Limb (tissue), 2 donors: ENCODE data around the gene SFXN3.

Experiments used
- DNase-seq, 2 donors: peaks; one replicate each; pipeline ENCODE4 v3.0.0-alpha.2; 2016; ENCODE audit errors: extremely low spot score in 2 of 2

SFXN3 gene

DNA sequence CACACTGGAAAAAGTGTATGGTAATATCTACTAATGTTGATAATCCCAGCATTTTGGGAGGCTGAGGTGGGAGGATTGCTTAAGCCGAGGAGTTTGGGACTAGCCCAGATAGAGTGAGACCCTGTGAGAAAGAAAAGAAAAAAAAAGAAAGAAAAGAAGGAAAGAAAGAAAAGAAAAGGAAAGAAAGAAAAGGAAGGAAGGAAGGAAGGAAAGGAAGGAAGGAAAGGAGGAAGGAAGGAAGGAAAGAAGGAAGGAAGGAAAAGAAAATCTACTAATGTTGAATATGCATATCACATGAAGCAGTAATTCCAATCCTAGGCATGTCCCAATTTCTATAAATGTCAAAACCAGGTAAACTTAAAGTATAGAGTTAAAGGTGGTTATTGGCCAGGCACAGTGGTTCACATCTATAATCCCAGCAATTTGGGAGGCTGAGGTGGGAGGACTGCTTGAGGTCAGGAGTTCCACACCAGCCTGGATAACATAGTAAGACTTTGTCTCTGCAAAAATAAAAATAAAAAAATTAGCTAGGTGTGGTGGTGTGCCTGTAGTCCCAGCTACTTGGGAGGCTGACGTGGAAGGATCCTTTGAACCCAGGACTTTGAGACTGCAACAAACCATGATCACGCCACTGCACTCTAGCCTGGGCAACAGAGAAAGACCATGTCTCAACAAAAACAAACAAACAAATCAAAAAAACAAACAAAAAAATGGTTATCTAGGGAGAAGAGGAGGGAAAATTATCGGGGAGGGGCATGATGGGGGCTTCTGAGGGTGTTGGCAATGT lies 25.5 kb downstream of the SFXN3 start:
- no peak for DNase-seq

DNA sequence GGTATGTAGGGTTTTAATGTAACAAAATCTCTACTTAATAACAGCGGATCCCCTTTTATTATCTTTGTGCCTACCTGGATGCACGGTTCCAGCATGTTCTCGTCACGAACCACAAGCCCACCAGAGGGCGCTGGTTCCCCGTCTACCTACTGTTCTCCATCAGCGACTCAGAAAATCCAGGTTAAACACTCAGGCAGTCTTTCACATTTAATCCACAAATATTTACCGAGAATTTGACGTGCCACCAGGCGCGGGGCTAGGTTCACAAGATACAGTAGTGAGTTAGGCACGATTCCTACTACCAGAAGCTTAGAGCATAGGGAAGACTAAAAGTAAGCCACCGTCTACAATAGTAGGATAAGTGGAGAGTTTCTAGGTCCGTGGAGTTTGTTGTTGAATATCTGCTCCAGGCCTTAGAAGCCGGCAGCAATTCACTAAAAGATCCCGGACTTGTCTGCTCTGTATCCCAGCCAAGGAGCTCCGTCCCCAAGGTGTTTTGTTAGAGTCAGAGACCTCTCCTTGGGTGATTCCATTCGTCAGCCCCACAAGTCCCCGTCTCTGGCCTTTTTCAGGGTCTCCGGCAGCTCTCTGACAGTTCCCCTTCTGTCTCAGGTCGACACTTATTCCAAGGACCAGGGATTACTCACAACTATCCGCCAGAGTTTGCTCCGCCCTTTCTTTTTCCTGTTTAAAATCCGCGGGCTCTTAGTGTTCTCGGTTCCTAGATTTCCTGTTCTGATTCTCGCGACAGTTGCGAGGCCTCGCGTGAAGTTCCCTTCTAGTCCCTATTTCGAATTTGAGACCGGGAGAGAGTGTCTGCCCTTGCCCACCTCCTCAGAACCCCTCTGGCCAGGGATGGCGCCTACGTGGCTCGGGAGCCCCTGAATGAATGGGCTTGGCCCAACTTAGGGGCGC lies 29.3 kb downstream of the SFXN3 start:
- DNase-seq, result peak; percentile 88 to 96

DNA sequence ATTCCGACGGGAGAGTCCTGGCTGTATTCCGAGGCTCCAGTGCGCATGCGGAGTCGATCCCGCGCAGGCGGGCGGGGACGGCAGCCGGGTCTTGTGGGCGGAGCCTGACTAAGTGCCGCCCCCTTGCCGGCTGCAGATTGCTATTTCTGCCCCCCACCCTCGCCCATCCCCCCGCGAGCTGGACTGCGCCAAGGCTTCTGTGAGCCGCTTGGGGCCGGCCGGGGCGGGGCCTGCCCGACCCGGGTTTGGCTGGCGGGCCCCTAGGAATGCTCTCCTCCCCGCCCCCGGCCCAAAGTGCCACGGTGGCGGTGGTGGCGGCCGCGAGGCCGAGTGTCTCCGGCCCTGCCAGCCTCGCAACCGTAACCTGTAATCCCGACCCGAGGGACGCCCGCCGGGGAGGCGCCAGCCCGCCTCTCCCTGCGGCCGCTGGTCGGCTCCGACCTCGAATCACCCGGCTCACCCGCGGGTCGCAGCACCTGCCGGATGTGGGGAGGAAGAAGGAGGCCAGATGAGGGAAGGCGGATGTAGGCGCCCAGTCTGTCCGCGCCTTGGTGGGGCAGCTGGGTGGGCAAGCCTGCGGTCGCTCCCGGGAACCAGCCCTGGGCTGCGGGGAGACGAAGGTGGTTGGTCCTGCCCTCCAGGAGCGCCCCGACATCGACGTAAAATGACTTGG lies 30.1 kb downstream of the SFXN3 start:
- peak; percentile 94 to 99 for DNase-seq

DNA sequence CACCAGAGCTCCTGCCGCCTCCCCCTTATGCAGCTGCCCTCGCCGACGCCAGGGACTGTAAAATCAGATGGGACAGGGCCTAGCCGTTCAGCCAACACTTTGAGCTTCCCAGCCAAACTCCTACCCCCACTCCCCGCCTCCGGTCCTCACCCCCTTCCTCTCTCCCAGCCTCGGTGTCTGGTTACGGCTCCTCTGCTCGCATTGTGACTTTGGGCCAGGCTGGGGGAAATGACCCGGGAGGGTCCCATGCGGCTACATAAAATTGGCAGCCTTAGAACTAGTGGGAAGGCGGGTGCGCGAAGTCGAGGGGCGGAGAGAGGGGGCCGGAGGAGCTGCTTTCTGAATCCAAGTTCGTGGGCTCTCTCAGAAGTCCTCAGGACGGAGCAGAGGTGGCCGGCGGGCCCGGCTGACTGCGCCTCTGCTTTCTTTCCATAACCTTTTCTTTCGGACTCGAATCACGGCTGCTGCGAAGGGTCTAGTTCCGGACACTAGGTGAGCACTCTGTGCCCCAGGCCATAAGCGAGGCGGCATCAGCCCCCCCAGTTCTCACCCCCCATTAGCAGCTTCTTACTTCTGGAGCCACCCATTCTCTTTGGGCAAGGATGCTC lies 30.7 kb downstream of the SFXN3 start, which contains the start of gene KAZALD1:
Gene KAZALD1, plus strand, starts transcription at position 366 of the 608 bp plus-strand sequence. CDS start 604 bp downstream, outside the sequence.
- DNase-seq, result peak; percentile 85 to 93

DNA sequence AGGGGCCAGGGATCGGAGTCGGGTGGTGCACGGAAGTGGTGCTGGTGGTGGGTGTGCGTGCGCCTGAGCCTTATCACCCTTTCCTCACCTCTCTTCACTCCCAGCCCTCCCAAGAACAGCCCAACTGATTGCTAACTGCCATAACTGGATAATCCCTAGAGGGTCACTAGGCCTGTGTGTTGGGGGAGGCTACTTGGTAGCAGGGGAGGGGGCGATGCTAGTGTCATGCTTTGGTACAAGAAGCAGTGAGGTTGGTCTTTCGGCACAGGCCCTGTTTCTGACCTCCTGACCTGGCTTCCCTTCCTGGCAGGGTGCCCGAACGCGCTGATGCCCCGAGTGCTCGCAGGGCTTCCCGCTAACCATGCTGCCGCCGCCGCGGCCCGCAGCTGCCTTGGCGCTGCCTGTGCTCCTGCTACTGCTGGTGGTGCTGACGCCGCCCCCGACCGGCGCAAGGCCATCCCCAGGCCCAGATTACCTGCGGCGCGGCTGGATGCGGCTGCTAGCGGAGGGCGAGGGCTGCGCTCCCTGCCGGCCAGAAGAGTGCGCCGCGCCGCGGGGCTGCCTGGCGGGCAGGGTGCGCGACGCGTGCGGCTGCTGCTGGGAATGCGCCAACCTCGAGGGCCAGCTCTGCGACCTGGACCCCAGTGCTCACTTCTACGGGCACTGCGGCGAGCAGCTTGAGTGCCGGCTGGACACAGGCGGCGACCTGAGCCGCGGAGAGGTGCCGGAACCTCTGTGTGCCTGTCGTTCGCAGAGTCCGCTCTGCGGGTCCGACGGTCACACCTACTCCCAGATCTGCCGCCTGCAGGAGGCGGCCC lies 31.4 kb downstream of the SFXN3 start:
- peak; percentile 26 to 77 for DNase-seq

DNA sequence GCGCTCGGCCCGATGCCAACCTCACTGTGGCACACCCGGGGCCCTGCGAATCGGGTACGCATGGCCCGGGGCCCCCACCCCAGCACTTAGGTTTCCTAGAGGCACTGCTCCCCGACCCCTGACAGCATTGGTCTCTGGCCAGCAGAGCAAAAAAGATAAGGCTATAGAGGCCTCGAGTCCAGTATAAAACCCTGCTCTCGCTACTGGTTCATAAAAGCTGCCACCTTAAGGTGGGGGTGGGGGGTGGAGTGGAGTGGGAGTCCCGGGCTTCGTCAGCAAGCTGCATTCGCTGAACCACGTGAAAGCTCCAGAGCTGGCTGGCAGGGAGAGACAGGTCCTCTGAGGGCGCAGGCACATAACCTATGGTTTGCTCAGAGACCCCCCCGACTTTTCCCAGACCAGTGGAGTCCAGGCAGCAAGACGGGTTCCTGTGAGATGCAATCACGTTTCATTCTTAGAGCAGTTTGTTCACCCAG lies 32.1 kb downstream of the SFXN3 start:
- no peak for DNase-seq

DNA sequence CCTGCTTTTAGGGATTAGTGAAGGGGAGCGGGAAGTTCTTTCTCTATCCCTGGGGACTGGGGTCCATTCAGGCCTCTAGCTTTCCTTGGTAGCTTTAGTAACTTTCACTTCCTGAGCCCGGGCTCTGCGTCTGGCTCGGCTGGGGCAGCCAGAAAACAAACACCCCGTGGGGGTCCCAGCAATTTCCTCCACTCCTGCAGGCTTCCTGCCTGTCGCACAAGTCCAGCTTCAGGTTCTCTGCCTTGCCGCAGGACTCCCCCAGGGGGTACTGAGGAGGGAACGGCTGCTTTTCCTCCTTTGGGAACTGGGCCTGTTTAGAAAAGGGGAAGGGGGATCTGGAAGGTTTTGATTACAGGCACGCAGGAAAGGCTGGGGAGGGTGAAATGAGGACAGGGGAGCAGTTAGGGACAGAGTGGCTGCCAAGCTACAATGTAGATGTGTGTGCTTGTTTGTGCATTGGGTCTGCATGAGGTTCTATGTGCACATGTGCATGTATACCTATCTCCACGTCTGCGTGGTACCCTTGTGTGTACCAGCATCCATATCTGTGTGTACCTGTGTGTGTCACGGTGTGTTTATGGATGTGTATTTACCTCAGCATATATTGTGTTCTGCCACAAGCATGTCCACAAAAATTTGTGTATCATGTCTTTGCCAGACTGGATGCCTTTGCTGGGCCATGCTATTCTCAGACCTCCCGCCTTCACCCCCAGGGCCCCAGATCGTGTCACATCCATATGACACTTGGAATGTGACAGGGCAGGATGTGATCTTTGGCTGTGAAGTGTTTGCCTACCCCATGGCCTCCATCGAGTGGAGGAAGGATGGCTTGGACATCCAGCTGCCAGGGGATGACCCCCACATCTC lies 32.7 kb downstream of the SFXN3 start:
- no peak for DNase-seq

DNA sequence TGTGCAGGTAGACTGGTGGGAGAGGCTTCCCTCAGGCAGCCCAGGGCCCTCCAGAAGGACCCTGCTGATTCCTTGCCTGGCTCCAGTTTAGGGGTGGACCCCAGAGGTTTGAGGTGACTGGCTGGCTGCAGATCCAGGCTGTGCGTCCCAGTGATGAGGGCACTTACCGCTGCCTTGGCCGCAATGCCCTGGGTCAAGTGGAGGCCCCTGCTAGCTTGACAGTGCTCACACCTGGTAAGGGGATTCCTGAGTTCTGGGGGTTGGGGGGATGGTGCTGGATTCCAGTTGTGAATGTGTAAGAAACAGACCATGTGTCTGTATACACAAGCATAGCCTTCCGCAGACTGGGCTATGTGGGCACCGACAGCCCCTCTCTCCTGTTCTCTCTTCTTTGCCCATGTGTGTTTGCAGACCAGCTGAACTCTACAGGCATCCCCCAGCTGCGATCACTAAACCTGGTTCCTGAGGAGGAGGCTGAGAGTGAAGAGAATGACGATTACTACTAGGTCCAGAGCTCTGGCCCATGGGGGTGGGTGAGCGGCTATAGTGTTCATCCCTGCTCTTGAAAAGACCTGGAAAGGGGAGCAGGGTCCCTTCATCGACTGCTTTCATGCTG lies 33.5 kb downstream of the SFXN3 start:
- no peak for DNase-seq

DNA sequence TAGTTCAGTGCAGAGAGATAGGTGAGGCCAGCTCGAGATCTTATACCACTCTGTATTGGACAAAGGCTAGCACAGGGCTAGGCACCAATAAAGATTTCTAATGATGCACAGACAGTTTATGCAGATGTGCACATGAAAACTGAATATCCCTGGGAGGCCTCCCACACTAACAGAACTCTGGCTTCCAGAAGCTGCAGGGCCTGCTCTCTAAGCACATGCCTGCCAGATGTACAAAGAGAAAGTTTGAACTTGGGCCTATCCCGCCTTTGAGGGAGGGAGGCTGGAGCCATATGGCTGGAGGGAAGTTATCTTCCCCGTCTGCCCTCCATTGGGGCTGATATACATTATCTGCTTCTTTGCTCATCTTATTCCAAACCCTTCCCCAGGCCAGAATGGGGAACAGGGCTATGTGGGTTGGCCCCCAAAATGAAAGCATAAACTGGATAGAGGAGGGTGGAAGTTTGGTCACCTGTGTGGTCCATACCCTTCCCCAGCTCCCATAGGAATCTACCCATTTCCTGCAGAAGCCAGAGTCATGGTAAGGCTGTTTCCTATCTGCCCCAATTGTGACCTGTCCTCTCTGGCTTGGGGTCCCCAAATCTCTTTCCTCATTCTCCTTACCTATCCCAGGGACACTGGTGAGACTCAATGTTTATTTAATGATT lies 34.6 kb downstream of the SFXN3 start:
- DNase-seq, result peak in 1 of 2 donors; percentile 70

DNA sequence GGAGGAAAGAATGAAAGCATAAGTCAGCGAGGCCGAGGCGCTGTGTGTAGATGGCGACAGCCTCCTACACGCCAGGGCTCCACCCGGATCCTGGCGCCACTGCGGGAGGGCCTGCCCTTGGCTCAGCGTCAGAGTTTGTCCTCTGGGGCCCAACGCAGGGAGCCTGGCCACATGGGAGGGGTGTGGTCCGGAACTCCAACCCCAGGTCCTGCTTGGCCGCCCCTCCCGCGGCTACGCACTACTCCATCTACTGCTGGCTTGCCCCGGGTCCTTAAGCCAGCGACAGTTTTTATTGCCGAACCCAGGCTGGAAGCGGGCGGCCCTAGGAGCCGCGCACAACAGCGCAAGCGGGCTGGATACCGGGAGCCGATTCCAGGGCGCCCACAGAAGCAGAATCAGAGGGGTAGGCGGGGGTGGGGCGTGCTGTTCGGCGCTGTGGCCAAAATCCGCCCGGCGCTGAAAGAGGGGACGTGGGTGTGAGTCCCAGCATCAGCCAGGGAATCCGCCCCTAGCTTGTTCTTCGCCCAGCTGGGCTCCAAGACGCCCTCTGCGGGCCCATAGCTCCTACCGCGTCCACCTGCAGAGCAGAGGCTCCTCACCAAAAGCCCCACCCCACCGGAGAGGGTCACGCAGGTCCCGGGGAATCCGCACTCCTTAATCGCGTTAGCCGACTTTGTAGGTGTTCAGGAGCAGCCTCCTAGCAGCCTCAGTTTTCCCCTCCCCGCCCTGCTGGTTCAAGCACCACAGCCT lies 35.3 kb downstream of the SFXN3 start:
- peak; percentile 23 to 55 for DNase-seq

DNA sequence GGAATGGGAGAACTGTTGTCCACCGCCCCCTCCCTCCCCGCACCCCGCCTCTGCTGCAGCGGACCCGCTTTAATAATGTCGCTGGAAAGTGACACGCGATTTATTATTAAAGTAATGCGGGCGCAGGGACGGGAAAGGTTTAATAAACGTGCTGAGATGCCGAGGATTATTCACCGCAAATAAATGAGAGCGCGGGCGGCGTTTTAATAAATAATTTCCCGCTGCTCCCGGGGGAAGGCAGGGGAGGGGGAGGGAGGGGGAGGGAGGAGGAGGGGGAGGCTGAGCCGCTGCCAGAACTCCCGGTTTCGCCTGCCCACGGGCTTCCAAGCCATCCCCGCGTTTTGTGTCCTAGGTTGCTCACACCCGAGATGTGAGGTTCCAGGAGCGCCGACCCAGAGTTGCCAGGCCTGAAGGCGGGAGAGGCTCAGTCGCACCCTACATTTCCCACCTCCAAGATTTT lies 35.9 kb downstream of the SFXN3 start:
- DNase-seq, result peak in 1 of 2 donors; percentile 62

DNA sequence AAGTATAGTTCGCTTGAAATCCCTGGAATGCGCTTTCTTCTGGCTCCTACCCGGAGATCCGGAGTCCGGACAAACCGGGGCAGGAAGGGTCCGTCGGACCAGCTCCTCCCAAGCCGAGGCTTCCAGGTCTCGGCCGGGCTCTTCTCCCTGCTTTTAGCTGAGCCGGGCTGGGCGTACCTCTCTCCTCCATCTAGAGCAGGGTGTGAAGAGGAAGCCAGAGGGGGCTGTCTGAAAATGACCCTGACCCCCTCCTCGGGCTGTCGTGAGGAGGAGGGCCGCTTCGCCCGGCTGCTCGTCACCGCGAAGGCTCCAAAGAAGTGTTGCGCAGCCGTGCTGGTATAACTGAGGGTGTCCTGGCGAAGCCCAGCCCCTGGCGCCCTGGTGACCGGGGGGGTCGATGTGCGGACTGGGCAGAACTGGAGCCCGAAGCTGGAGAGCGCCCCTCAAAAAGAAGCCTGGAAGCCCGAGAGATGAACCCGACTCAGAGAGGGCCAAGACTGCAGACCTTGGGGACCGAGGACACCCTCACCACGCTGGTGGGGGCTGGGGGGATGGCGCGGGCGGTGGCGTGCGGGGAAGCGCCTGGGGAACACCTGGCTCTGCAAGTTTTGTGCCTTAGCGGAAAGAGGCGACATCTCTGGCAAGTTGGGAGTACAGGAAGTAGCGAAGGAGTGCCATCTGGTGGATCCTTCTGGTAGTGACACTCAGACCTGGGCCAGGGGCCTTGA lies 36.5 kb downstream of the SFXN3 start:
- peak; percentile 86 to 88 for DNase-seq

DNA sequence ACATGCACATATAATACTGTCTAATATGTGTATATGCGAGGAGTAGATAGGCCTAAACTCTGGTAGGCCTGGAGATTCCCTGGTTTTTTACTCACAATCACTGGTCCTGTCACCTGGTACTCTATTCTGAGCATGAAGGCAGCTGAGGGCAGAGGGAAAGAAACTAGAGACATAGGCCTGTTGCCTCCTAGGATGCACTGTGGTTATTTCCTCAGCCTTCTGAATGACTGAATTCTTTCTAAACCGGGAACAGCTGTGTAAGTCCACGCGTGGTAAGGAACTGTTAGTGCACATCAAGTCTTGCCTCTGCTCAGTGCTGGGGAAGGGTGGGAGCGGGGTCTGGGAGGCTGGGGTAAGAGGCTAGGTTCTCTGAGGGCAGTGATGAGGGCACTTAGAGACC lies 38.4 kb downstream of the SFXN3 start:
- DNase-seq, result no peak

DNA sequence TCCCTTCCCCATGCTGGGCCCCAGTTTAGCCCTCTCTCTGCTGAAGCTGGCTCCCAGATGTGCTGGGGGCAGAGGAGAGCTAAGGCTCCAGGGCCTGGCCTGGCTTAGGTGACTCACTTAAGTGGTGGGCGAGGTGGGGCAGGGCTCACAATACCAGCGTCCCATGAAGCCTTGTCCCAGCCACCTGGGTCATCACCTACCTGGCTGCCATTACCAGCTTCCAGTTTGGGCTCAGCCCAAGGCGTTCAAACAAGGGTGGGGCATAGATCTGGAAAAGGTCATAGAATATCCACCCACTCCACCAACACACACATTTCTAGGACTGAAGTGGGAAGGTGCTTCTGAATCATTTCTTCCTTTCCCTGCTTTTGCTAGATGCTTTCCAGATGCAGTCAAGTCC lies 39.1 kb downstream of the SFXN3 start:
- DNase-seq, result no peak

DNA sequence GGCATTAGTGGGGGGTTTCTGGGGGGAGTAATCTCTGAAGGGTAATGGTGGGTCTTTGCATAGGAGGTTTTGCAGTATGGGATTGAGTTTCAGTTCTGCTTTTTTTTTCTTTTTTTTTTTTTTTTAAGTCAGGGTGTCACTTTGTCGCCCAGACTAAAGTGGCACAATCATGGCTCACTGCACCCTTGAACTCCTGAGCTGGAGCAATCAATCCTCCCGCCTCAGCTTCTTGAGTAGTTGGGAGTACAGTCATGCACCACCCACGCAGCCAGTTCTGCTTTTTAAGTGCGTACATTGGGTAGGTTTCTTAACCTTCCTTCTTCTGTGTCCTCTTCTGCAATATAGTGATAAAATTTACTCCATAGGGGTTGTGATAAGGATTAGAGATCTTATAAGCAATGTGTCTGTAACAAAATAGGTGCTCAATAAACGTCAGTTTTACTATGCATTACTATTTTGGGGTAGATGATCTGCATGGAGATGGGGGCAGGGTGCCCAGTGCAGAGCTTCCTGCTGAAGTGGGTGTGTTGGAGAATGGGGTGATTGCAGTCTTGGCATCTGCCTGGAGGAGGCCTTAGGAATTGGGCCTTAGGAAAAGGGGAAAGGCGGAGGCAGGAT lies 40.3 kb downstream of the SFXN3 start:
- no peak for DNase-seq

DNA sequence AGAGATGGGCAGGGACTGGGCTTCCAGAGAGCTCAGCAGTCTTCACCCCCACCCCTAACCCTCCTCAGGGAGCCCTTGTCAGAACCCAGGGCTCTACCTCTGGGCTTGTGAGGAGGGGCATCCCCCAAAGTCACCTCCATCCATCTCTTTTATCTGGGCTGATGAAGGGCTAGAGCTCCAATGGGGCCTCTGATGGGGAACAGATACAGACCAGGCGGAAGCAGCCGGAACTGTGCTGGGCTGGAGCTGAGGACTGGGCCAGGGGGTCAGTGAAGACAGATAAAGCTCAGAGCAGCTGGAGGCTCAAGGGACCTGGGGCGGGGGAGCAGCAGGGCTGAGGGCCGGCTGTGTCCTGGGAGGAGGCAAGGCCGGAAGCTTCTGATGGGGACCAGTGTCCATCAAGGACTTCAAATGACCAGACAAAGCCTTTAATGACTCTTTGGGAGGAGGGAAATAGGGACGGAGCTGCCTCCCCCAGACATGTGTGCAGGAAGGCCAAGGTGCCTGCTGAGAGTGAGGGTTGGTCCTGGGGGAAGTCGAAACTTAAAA lies 40.9 kb downstream of the SFXN3 start:
- no peak for DNase-seq
